Loucy (cell line): ENCODE measurements around the gene CXXC1.

Experiments
- H2AFZ ChIP-seq: fragments of 200-600 bp; sonication (generic); 2 replicates; pipeline ENCODE4 v1.6.0; 2016; ENCODE audit warnings: antibody characterized with exemption, mild to moderate bottlenecking, low read length, moderate library complexity
- H3F3A ChIP-seq: fragments of 200-600 bp; 2 replicates; pipeline ENCODE4 v1.6.0; 2016; ENCODE audit warnings: antibody characterized with exemption, low read depth, mild to moderate bottlenecking
- H3K27me3 ChIP-seq: fragments of 200-600 bp; sonication (generic); 2 replicates; pipeline ENCODE4 v1.6.1; 2014; ENCODE audit warnings: low read length, mild to moderate bottlenecking; ENCODE audit not compliant: insufficient read depth, poor library complexity, severe bottlenecking
- H3K36me3 ChIP-seq: fragments of 200-600 bp; sonication (generic); 2 replicates; pipeline ENCODE4 v1.6.1; 2016; ENCODE audit warnings: low read length; ENCODE audit not compliant: insufficient read depth
- H3K4me1 ChIP-seq: fragments of 200-600 bp; sonication (generic); 2 replicates; pipeline ENCODE4 v1.5.1; 2014; ENCODE audit warnings: low read length, mild to moderate bottlenecking; ENCODE audit not compliant: insufficient read depth, poor library complexity, severe bottlenecking
- H3K4me2 ChIP-seq: fragments of 200-600 bp; sonication (generic); 2 replicates; pipeline ENCODE4 v1.6.0; 2014; ENCODE audit warnings: antibody characterized with exemption, low read length, low read depth, mild to moderate bottlenecking; ENCODE audit not compliant: poor library complexity, severe bottlenecking
- H3K4me3 ChIP-seq: fragments of 200-600 bp; sonication (generic); 2 replicates; pipeline ENCODE4 v1.5.1; 2014; ENCODE audit warnings: low read length, mild to moderate bottlenecking, mixed read lengths; ENCODE audit not compliant: poor library complexity, severe bottlenecking
- H3K79me2 ChIP-seq: fragments of 200-600 bp; sonication (generic); 2 replicates; pipeline ENCODE4 v1.6.1; 2014; ENCODE audit warnings: low read length; ENCODE audit not compliant: insufficient read depth
- H3K9ac ChIP-seq: fragments of 200-600 bp; sonication (generic); 2 replicates; pipeline ENCODE4 v1.6.0; 2014; ENCODE audit warnings: mild to moderate bottlenecking, low read depth, low read length, moderate library complexity; ENCODE audit not compliant: poor library complexity, severe bottlenecking
- H3K9me2 ChIP-seq: fragments of 200-600 bp; sonication (generic); replicated peaks from 2 replicates; pipeline ENCODE4 v1.6.1; 2016; ENCODE audit warnings: low read depth, low read length, mixed read lengths
- H3K9me3 ChIP-seq: fragments of 200-600 bp; sonication (generic); 2 replicates; pipeline ENCODE4 v1.6.1; 2014; ENCODE audit warnings: mild to moderate bottlenecking, antibody characterized with exemption, low read length, low read depth; ENCODE audit not compliant: insufficient read depth
- H4K20me1 ChIP-seq: fragments of 200-600 bp; sonication (generic); 2 replicates; pipeline ENCODE4 v1.6.0; 2014; ENCODE audit warnings: antibody characterized with exemption, low read length, mild to moderate bottlenecking; ENCODE audit not compliant: insufficient read depth, poor library complexity, severe bottlenecking
- EZH2phosphoT487 ChIP-seq: fragments of 200-600 bp; IDR thresholded peaks from 2 replicates; pipeline ENCODE4 v1.6.1; 2018; ENCODE audit warnings: antibody characterized with exemption, mild to moderate bottlenecking, moderate library complexity, borderline replicate concordance
- TF ChIP-seq, protein P1 (sequence below): fragments of 200-600 bp; sonication (generic); conservative IDR thresholded peaks from 2 replicates; pipeline ENCODE4 v1.5.1; 2014; ENCODE audit warnings: mild to moderate bottlenecking, antibody characterized with exemption, low read length

Gene CXXC1

DNA sequence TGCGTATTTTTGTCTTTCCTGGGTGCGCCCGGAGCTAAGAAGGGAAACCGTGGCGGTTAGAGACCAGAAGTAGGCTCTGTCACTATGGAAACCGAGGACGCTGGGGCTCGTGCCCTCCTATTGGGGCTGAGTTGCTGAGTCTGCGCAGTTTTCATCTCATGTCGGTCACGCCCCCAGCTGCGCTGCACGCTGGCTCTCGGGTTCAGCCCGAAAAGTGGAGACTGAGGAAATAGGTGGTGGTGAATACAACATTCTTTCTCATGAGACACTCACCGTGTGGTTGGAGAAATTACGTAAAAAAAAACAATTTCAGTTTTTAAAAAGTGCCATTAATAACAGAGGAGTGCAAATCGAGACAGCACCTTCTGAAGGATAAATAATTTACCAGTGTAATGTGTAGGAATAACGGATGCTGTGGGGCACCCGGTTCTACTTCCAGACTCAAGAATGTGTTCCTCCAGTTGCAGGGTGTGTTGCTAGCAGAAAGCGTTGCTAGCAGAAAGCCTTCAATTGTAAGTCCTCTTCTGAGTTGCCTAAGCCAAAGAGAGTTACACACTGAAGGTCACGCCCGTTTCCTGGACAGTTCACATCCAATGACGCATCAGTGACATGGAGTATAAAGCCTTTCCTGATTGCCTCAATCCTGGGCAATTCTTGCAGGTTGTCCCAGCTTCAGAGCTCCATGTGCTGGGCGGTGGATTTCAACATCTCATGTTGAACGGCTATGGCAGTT, 20.4 kb upstream of the CXXC1 start:
- peak overlapping the region; percentile 76 for H3K4me3 ChIP-seq
- peaks cover 11% of the 10 kb centered on the region for H3K4me1 ChIP-seq
- no peaks in the 10 kb centered on the region for H3K79me2 ChIP-seq
- H3K9ac ChIP-seq, result peak overlapping the region; percentile 55
- H3K36me3 ChIP-seq, result no peaks in the 10 kb centered on the region
- peaks cover 1% of the 10 kb centered on the region for H3K27me3 ChIP-seq
- H3K4me2 ChIP-seq, result peak overlapping the region; percentile 88
- H4K20me1 ChIP-seq, result no peaks in the 10 kb centered on the region
- H3K9me3 ChIP-seq, result peaks cover 4% of the 10 kb centered on the region; the same call in 1 of the 2 replicates
- H3K9me2 ChIP-seq, result no peaks in the 10 kb centered on the region
- H3F3A ChIP-seq, result no peaks in the 10 kb centered on the region
- TF ChIP-seq, protein P1, sequence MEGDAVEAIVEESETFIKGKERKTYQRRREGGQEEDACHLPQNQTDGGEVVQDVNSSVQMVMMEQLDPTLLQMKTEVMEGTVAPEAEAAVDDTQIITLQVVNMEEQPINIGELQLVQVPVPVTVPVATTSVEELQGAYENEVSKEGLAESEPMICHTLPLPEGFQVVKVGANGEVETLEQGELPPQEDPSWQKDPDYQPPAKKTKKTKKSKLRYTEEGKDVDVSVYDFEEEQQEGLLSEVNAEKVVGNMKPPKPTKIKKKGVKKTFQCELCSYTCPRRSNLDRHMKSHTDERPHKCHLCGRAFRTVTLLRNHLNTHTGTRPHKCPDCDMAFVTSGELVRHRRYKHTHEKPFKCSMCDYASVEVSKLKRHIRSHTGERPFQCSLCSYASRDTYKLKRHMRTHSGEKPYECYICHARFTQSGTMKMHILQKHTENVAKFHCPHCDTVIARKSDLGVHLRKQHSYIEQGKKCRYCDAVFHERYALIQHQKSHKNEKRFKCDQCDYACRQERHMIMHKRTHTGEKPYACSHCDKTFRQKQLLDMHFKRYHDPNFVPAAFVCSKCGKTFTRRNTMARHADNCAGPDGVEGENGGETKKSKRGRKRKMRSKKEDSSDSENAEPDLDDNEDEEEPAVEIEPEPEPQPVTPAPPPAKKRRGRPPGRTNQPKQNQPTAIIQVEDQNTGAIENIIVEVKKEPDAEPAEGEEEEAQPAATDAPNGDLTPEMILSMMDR, result no peak
- TF ChIP-seq EZH2phosphoT487, result no peak
- H2AFZ ChIP-seq, result peak overlapping the region; percentile 93

DNA sequence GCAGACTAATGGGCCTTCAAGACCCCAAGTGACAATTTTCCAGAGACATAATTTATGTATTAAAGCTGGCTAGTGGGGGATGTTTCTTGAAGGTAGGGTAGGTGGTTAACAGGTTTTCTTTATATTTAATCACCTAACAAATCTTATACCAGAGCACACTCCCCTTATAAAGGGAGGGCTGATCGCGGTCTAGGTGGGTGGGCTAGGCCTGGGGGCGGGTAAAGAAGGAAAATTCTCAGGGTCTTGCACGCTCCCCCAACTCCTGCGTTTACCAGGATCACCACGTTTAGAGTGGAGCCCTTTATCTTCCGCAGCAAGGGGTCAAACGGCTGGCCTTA, 19.9 kb upstream of the CXXC1 start:
- Histone ChIP-seq H3K9me3 (peaks cover 4% of the 10 kb centered on the region; the same call in 1 of the 2 replicates), H3K9me2 (no peaks in the 10 kb centered on the region), H3F3A (no peaks in the 10 kb centered on the region), H3K4me2 (peak overlapping the region; percentile 88), H3K9ac (peak overlapping the region; percentile 55), H4K20me1 (no peaks in the 10 kb centered on the region), H3K27me3 (peaks cover 5% of the 10 kb centered on the region), H3K79me2 (no peaks in the 10 kb centered on the region), H2AFZ (peak overlapping the region; percentile 93), H3K4me3 (peak overlapping the region; percentile 76), H3K4me1 (peaks cover 11% of the 10 kb centered on the region), H3K36me3 (no peaks in the 10 kb centered on the region)
- no peak for TF ChIP-seq EZH2phosphoT487
- TF ChIP-seq, protein P1, result no peak

DNA sequence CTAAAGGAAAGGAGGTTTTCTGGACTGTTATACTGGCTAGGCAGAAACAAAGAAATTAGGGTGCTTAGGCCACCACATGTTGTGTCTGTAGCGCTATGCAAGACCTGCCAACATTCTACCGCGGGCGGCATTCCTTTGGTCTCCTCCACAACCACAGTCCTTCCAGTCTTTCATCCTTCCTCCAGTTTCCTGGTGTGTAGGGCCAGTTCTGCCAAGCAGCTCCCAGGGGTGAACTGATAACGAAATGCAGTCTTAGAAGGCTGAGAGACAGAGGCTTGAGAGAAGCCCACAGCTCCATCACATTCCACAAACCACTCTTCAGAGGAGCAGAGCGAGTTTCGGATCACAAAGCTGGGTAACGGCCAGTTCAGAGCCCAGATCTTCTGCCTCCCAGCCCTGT, 19.5 kb upstream of the CXXC1 start:
- Histone ChIP-seq H4K20me1 (no peaks in the 10 kb centered on the region), H3K9me3 (peaks cover 4% of the 10 kb centered on the region; the same call in 1 of the 2 replicates), H3K79me2 (no peaks in the 10 kb centered on the region), H3K27me3 (peaks cover 5% of the 10 kb centered on the region), H3F3A (no peaks in the 10 kb centered on the region), H3K9me2 (no peaks in the 10 kb centered on the region), H3K4me3 (peak overlapping the region; percentile 76), H3K9ac (peak overlapping the region; percentile 55), H3K36me3 (no peaks in the 10 kb centered on the region), H3K4me1 (peaks cover 11% of the 10 kb centered on the region), H2AFZ (peak overlapping the region; percentile 93; the same call in 1 of the 2 replicates), H3K4me2 (peak overlapping the region; percentile 88)
- TF ChIP-seq, protein P1, result no peak
- no peak for TF ChIP-seq EZH2phosphoT487
